Osteoblast (primary cell): ENCODE results near the gene SUOX. TPM values are rescaled to one million over a fixed set of nuclear protein-coding genes. Genes with fewer than 3 reads are reported as not detected.

Experiments
- DNase-seq: peaks from one replicate; pipeline ENCODE4 v3.0.0; 2011; ENCODE audit warnings: low spot score, mixed read lengths; ENCODE audit not compliant: insufficient read length; ENCODE audit errors: missing footprints
- H2AFZ ChIP-seq: 2 replicates; pipeline ENCODE4 v1.6.0; 2011; ENCODE audit warnings: mild to moderate bottlenecking, low read length
- H3K27ac ChIP-seq: 2 replicates; pipeline ENCODE4 v1.5.1; 2011; ENCODE audit warnings: mild to moderate bottlenecking, low read depth, low read length, moderate library complexity
- H3K27me3 ChIP-seq: 2 replicates; pipeline ENCODE4 v1.6.0; 2012; ENCODE audit warnings: mild to moderate bottlenecking, control low read depth, inconsistent platforms, low read length, moderate library complexity; ENCODE audit not compliant: insufficient read depth
- H3K36me3 ChIP-seq: 2 replicates; pipeline ENCODE4 v1.5.1; 2011; ENCODE audit warnings: mild to moderate bottlenecking, low read length, control low read depth, moderate library complexity; ENCODE audit not compliant: insufficient read depth
- H3K4me1 ChIP-seq: 2 replicates; pipeline ENCODE4 v1.5.1; 2011; ENCODE audit warnings: mild to moderate bottlenecking, low read length, control low read depth, moderate library complexity; ENCODE audit not compliant: insufficient read depth
- H3K4me2 ChIP-seq: 2 replicates; pipeline ENCODE4 v1.6.0; 2011; ENCODE audit warnings: mild to moderate bottlenecking, low read length; ENCODE audit not compliant: insufficient read depth
- H3K4me3 ChIP-seq: fragments of 200-600 bp; sonication (generic); 3 replicates; pipeline ENCODE4 v1.5.1; 2012; ENCODE audit warnings: mild to moderate bottlenecking, low read length, inconsistent platforms; ENCODE audit not compliant: insufficient read depth
- H3K79me2 ChIP-seq: 2 replicates; pipeline ENCODE4 v1.6.0; 2012; ENCODE audit warnings: mild to moderate bottlenecking, low read length, control low read depth, inconsistent platforms; ENCODE audit not compliant: insufficient read depth
- H3K9me3 ChIP-seq: 2 replicates; pipeline ENCODE4 v1.5.1; 2011; ENCODE audit warnings: low read depth, low read length, control low read depth
- H4K20me1 ChIP-seq: 2 replicates; pipeline ENCODE4 v1.6.0; 2012; ENCODE audit warnings: mild to moderate bottlenecking, low read length, control low read depth; ENCODE audit not compliant: insufficient read depth
- total RNA-seq: library from RNA; depleted of rRNA; stranded (reverse); fragments of >200 nt; gene quantifications from 2 replicates; pipeline ENCODE4 v1.2.3, GENCODE V29; 2012
- TF ChIP-seq, protein P1 (sequence below): IDR thresholded peaks from 2 replicates; pipeline ENCODE4 v1.5.1; 2011; ENCODE audit warnings: mild to moderate bottlenecking, low read depth, low read length, moderate library complexity; ENCODE audit errors: extremely low read depth

SUOX gene
- total RNA-seq, 1 donor: 12.3 TPM

DNA sequence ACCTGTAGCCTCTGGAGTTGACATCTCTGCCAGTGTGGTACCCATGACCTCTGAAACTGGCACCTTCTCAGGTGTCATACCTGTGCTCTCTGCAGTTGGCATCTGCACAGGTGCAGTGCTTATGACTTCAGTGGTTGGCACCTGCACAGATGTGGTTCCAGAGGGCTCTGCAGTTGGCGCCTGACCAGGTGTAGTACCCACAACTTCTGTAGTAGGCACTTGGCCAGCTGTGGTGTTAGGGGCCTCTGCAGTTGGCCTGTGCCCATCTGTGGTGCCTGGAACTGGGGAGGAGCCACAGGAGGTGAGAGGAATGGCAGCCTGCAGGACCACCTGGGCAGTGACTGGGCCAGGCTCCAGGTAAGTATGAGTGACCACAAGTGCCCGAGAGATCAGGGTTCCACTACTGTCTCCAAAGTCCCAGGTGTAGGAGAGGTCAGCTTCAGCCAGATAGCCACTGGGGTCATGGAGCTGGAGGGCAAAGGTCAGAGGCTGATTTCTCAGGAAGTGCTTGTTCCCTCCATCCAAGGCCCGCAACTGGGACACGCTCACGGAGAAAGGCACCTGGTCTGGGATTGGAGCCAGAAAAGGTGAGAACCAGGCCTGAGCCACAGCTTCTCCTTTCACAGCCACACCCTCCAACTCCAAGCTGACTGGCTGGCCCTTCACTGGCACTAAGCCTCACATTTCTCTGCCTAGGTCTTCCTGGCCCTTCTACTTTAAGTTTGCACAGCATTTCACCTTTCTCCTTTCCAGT, 39.8 kb upstream of the SUOX start:
- Histone ChIP-seq H2AFZ (no peak overlapping the region), H3K36me3 (peaks cover 13% of the 10 kb centered on the region), H3K27me3 (peaks cover 4% of the 10 kb centered on the region), H3K4me3 (no peak overlapping the region), H3K27ac (no peak overlapping the region), H4K20me1 (no peaks in the 10 kb centered on the region), H3K4me1 (peaks cover 7% of the 10 kb centered on the region), H3K79me2 (no peaks in the 10 kb centered on the region), H3K9me3 (no peaks in the 10 kb centered on the region), H3K4me2 (no peak overlapping the region)
- TF ChIP-seq, protein P1, sequence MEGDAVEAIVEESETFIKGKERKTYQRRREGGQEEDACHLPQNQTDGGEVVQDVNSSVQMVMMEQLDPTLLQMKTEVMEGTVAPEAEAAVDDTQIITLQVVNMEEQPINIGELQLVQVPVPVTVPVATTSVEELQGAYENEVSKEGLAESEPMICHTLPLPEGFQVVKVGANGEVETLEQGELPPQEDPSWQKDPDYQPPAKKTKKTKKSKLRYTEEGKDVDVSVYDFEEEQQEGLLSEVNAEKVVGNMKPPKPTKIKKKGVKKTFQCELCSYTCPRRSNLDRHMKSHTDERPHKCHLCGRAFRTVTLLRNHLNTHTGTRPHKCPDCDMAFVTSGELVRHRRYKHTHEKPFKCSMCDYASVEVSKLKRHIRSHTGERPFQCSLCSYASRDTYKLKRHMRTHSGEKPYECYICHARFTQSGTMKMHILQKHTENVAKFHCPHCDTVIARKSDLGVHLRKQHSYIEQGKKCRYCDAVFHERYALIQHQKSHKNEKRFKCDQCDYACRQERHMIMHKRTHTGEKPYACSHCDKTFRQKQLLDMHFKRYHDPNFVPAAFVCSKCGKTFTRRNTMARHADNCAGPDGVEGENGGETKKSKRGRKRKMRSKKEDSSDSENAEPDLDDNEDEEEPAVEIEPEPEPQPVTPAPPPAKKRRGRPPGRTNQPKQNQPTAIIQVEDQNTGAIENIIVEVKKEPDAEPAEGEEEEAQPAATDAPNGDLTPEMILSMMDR: no peak
- no peak for DNase-seq

DNA sequence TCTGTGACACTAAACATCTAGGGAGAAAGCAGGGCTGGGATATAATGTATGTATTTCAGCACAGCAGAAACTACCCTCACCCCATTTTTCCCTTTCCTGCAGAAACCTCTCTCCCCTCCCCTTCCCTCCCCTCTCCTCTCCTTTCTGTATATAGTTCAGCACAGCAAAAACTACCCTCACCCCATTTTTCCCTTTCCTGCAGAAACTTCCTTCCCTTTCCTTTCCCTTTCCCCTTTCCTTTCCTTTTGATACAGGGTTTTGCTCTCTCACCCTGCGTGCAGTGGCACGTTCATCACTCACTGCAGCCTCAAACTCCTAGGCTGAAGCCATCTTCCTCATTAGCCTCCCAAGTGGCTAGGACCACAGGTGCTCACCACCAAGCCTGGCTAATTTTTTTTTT, 33.3 kb upstream of the SUOX start:
- Histone ChIP-seq H3K27me3 (no peaks in the 10 kb centered on the region), H3K4me1 (peaks cover 18% of the 10 kb centered on the region), H3K4me3 (no peak overlapping the region), H3K36me3 (no peaks in the 10 kb centered on the region), H4K20me1 (no peaks in the 10 kb centered on the region), H2AFZ (no peak overlapping the region), H3K4me2 (no peak overlapping the region), H3K27ac (no peak overlapping the region), H3K79me2 (peaks cover 20% of the 10 kb centered on the region), H3K9me3 (no peaks in the 10 kb centered on the region)
- TF ChIP-seq, protein P1: no peak
- DNase-seq: no peak

DNA sequence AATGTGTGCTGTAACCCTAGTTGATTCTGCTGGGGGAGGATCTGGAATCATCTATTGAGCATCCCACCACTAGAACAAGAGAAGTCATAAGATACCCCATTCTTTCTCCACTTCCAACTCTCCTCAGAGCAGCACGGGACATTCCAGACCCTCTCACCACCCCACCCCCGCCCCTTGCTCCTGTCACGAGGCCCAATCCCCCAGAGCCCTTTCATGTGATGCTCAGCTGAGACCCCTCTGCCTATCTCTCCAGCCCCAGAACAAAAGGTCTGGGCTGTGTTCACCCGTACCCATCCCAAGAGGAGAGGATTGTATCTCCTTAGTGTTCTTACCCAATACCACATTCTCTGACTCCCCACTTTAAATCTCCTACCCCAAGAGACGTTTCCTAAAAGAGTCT, 31.8 kb upstream of the SUOX start:
- peaks cover 18% of the 10 kb centered on the region for H3K4me1 ChIP-seq
- no peak overlapping the region for H3K27ac ChIP-seq
- no peaks in the 10 kb centered on the region for H3K9me3 ChIP-seq
- TF ChIP-seq, protein P1: no peak
- peaks cover 22% of the 10 kb centered on the region for H3K79me2 ChIP-seq
- no peak for DNase-seq
- no peak overlapping the region for H3K4me2 ChIP-seq
- no peaks in the 10 kb centered on the region for H3K27me3 ChIP-seq
- no peak overlapping the region for H3K4me3 ChIP-seq
- no peaks in the 10 kb centered on the region for H3K36me3 ChIP-seq
- H2AFZ ChIP-seq: no peak overlapping the region
- H4K20me1 ChIP-seq: no peaks in the 10 kb centered on the region

DNA sequence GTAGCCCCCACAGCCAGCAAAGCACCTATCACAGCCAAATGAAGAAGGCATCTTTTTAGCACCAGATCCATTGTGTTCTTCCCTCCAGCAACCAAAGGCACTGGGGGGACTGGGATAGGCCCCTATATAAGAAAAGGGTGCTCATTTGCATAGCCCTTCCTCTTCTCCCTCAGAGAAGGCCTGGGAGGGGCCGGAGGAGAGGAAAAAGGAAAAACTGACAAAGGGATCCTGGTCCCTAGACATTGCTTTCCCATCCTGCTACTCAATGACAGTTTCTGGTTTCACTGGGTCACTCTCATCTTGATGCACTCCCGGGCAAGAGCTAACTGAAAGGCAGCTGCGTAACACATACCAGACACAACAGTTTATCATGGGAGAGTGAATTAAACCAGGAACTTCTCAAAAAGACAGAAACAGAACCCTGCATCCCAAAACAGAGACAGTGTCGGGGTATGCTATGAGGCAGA, 31.1 kb upstream of the SUOX start, which contains the start of gene PMEL:
TSS of gene PMEL (minus strand) at position 102 of the 467 bp plus-strand sequence. CDS start at position 71, 31 bp downstream.
- H3K4me1 ChIP-seq: peaks cover 18% of the 10 kb centered on the region
- TF ChIP-seq, protein P1: no peak
- peak within 1 kb of the TSS; percentile 98 for H3K4me3 ChIP-seq
- H2AFZ ChIP-seq: peak within 1 kb of the TSS; percentile 98
- peak within 1 kb of the TSS; percentile 97 for H3K4me2 ChIP-seq
- H3K79me2 ChIP-seq: peaks cover 22% of the 10 kb centered on the region
- H3K9me3 ChIP-seq: no peaks in the 10 kb centered on the region
- H3K36me3 ChIP-seq: no peaks in the 10 kb centered on the region
- H4K20me1 ChIP-seq: no peaks in the 10 kb centered on the region
- H3K27ac ChIP-seq: peak within 1 kb of the TSS; percentile 83
- peak; percentile 75 for DNase-seq
- H3K27me3 ChIP-seq: no peaks in the 10 kb centered on the region
